Effector CD4-positive, alpha-beta T cell (primary cell): ENCODE results near the gene BLOC1S2.
"Not testable (repeated sequence)": the region's sequence is repeated elsewhere in the genome, so short reads cannot be mapped to it uniquely, and the experiment has no call there.

Experiments
- DNase-seq: peaks from one replicate; pipeline ENCODE4 v3.0.0-alpha.2; 2020
- total RNA-seq: gene quantifications from one replicate; lab custom pipeline; 2026; lab: John Stamatoyannopoulos, UW

Gene BLOC1S2
- 27.0 reads per million, percentile 54 among the genes with 10 or more reads in this experiment for total RNA-seq

DNA sequence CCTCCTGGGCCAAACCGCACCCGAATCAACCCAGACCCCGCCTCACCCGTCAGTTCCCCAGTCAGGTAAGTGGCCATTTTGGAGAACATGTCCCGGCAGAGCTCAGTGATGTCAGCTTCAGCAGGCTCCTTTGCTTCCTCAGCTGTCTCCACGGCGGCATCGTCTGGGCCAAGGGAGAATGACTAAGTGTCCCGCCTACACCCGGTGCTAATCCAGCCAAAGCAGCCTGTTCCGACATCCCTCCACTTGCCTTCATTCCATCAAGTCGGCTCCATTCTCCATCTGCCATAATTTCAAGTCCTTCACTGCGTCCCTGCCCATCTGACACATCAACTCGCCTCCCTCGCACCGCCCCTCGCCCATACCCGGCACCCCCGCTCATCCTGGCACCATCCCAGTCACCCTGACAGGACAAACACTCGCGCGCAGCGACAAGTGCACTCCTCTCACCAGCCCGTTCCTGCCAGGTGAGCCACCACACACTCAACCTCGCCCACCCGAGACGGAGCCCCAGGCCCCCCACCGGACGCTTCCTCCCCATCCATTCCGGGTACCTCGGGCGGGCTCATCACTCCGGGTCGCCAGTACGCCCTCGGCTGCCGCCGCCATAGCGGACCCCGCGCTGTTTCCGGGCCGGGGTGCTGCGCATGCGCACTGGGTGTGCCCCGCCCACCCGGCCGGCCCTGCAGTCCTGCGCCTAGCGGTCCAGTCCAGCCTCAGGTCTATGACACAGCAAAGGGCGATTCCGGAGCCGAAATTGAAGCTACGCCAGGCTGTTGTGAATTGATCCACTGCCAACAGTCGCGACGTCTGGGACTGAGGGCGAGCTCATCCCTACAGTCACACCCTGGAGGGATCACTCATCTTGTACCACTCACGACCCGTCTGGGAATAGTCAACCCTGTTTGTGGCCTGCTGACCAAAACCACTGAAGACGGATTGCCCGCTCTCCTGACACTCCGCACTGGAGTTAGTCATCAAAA lies at the start of gene BLOC1S2:
BLOC1S2 (minus strand) TSS at position 630 of the 983 bp plus-strand sequence; CDS start at position 609, 21 bp downstream.
- peak; percentile 78 for DNase-seq

DNA sequence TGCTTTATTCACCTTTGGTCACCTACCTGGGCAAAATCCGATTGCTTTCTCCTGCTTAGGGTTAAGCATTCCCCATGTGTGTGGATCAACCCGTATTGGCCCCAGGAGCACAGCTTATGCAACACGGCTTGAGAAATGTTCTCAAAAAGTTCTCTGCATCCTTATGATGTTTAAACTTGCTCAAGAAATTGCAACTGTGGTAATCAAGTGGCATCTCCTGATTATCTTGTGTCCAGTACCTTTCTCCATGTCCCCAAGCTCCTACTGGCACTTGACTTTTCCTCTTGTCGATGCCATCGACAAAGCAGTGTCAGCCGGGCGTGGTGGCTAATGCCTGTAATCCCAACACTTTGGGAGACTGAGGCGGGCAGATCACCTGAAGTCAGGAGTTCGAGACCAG lies 48.3 kb upstream of the BLOC1S2 start:
- no peak for DNase-seq

DNA sequence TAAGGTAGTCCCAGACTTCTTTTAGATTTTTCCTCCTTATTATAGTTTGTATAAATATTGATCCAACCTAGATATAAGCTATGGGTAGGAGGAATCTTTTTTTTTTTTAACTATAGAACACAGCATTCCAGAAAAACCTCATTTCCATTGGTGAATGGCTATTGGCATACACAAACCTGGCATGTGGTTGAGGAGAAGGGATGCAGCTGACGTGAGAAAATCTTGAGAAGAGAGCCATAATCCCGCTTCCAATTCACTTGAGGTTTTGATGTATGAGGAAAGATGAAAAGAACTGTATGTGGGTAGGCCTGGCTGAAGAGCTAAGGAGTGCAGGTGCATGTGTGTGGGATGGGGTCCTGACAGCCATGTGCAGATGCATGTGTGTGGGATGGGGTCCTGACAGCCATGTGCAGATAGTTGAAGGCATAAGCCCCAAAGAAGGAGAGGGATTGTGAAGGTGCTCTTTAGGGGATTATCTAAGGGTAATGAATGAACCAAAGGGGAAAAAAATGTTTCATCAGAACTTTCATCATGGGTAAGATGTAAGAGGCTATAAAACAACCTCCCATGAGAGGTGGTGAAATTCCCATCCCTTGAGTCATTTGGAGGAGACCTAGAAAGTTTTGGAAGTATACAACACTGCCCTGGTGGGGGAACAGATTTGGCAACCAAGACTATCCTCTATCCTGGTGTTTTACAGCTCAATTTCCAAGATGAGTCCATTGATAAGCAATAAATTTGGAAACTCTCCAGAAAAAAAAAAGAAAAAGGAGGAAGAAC lies 47.4 kb upstream of the BLOC1S2 start:
- no peak for DNase-seq

DNA sequence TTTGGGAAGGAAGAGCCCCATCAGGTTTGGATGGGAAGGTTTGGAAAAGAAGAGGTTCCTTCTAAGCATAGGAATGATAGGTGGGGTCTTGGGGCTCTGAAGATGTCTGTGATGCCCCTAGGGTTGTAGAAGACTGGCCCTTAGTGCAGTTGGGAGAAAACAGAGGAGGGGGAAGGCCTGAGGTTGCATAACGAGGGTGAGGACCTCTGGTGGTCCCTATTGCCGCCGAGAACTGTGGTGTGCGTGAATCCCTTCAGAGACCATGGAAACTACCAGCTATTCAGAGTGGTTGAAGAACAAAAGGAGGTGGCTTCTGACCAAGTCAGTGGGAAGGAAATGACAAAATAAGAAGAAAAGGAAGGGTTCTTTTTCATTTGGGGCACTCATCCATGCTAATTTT lies 46.6 kb upstream of the BLOC1S2 start:
- no peak for DNase-seq

DNA sequence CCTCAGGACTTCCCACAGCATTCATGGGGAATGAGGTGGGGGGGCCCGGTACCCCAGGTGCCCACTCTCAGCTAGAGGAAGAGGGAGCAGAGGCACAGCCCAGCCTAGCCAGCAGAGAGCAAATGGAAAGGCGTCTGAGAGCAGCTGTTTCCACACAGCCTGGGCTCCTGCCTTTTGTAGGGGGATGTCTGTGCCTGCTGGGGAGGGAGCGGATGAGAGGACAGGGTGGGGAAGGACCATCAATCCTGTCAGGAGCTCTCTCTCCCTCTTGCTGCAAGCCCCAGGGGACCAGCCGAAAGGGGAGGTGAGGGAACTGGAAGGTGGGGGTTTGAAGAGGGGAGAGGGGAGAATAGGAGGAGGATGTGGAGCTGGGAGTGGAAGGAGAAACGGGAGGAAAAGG lies 43.6 kb upstream of the BLOC1S2 start, which contains the start of gene PKD2L1:
PKD2L1 (minus strand) TSS at position 150 of the 400 bp plus-strand sequence; CDS start at position 25, 125 bp downstream.
- DNase-seq = no peak

DNA sequence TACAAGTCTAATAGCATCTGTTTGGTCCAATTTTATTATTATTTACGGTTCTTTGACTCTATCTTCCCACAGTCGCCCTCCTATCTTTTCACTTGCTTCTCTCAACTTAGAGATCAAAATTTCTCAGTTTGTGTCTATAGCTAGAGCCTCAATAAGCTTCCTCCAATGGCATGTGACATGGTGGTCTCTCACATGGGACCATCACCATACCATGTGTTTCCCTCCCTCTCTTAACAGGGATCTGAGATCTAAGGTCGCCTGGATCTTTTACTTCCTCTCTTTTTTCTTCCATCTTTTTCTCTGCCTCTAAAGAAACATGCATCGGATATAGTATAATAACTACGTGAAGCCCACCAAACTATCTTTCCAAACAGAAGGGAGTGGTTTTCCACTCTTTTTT lies 41.7 kb upstream of the BLOC1S2 start:
- no peak for DNase-seq

DNA sequence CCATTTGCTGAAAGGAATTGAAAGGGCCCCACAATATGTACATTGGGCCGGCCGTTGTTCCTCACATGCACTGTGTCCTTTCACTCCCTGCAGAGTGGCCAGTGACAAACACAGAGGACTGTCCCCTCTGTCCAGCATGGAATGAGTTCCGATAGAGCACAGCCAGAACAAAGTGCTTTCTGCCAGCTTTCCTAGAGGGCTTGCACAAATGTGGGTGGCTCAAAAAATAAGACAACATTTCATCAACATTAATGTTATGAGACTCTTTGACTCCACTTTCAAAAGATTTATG lies 41.2 kb upstream of the BLOC1S2 start:
- DNase-seq = no peak

DNA sequence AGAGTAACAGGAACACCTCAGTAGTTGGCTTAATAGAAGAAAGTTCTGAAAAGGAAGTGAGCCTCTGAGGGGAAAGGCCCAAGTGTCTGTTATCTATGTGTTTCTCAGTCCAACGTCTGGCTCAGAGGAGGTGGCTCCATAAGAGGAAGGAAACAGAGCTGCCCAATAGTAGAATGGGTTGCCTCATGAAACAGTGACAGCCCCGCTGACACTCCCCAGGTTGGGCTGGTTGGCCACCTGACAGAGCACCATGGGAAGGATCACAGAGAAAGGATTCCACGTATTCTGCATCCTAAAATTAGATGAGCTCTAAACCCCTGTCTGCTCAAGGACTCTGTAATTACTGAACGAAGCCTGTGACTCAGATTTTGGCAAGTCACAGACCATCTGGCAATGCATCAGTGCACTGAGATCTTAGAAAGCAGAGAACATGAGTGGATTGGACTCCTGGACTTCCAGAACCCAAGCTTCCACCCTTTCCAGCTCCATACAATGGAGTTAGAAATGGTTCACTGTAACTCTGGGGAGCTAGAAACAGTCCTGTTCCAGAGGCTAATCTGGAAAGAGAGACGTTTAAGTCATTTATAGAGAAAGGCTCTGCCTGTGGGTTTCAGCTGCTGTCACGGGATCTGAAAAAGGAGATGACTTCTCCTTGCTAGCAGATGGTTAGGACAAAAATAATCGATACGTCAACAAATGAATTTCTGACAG lies 40.7 kb upstream of the BLOC1S2 start:
- DNase-seq = no peak

DNA sequence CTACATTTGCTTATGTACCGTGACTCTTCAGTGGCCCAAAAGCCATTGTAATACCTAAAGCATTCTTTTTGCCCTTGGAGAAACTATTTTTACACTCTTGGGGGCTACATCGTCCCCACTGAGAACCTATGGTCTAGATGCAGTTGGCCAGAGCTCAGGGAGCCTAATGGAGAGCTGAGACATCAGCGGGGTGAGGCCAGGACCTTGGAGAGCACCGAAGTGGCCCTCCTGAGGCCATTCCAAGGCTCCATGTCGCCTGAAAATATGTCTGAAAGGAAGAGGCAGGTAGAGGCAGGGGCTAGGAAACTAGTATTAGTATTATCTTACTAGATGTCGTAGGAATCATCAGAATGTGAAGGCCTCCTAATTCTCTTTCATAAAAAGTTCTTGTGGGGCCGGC lies 38.7 kb upstream of the BLOC1S2 start:
- DNase-seq = no peak

DNA sequence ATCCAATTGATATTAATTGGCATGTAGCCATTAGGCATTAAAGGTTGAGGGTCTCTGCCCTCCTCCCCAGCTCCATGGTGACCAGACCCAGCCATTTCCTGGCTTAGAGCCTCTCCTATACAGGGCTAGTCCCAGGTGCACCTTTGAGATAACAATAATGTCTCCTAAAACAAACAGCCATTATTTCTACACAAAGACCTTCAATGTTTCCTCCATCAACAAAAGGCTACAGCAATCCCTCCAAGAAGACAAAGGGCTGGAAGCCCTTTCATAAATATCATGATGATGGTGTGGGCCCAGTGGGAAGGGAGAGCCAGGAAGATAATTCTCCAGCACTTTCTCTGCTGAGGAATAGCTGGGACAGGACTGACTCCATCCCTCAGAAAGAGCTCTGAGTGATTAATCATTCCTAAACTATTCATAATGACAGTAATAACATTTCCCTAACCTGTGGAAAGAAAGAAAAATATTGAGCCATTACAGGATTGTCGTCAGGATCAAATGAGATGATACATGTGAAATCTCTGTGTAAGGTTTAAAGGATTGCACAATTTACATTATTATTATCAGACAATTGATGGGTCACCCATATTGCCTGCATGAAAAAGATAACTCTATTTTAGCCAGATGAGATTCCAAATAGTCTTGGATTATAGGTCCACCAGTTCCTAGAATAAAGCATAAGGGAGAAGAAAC lies 33.4 kb upstream of the BLOC1S2 start:
- DNase-seq = no peak

DNA sequence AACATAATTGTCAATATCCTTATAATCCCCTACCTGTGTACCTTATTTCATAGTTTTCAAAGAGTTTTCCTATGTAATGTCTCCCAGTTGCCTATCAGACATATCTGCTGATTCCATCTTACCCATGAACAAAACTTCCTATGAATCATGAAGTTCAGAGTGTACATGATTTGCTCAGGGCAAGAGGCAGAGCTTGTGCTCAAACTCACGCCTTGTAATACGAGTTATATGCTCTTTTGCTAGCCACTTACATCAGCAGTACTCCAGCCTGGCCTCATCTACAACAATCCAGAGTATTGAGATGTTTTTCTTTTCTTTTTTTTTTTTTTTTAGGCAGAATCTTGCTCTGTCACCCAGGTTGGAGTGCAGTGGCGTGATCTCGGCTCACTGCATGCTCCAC lies 31.7 kb upstream of the BLOC1S2 start:
- DNase-seq = no peak

DNA sequence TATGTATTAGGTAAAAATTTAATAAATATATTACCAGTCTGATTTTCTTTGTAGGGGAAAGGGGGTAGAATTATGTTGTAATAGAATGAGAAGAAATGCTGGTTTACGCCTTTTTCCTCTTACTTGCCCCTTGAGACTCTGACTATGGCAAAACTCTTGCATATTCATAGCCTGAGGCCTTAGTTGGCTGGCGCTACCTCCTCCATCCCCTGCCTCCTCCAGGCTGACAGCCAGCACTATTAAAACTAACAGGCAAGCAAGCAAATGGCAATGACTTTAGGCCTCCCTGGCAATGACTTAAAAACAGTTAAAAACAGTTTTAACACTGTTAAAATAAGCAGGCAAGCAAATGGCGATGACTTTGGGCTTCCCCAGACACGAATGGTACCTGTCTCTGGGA lies 29.1 kb upstream of the BLOC1S2 start:
- DNase-seq = no peak

DNA sequence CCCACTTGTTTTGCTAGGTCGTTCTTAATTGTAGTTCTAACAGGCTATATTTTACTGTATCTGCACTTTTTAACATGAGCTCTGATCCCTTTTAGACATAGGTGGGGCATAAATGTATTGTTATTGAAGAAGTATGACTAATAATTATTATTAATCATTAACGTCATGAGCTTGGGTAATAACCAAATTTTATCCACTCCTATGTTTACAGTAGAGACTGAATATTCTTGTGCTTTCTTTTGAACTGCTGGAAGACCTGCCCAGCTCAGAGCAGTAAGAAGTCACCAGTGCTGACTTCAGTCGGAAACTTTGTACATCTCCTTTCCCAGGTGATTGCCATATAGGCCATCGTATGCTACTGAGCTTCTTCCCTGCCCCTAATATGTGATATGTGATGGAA lies 24.8 kb upstream of the BLOC1S2 start:
- DNase-seq = no peak

DNA sequence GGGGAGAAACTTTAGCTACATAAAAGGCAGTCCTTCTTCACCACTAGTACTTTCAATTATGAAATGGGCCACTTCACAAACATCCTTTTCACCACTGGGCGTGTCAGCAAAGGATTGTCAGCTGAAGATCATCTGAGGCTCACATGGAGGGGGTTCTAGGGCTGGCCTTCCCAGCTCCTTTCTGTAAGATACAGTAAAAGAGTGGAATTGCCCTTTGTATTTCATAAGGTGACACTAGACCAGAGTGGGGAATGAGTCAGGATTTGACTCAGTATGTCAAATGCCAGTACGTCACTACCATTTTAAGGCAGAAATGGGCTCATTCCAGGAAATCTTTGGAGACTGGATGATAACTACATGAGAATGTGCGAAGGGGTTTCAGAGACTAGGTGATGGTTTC lies 21.2 kb upstream of the BLOC1S2 start:
- no peak for DNase-seq

DNA sequence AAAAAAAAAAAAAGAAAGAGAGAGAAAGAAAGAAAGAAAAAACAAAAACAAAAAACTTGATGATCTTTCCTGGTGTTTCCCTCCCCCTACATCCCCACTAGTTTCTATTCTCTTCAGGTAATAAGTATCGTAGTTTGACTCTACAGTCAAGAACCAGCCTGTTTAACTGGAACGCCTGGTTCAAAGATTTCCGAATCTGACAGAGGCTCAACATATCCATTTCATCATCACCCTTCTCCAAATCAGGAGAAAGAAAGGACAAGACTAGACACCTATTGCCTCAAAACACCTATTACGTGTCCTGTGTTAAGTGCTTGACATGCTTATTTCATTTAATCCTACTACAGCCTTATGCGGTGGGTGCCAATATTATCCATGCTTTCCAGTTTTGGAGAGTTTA lies 20.4 kb upstream of the BLOC1S2 start:
- DNase-seq = no peak

DNA sequence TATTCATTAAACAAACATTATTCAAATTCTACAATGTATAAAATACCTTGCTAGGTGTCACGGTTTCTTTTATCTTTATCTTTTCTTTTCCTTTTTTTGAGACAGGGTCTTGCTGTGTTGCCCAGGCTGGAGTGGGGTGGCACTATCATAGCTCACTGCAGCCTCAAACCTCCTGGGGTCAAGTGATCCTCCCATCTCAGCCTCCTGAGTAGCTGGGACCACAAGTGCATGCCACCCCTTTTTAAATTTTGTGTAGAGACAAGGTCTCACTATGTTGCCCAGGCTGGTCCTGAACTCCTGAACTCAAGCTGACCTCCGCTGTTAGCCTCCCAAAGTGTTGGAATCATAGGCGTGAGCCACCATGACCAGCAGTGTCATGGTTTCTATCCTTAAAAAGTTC lies 17.9 kb upstream of the BLOC1S2 start:
- DNase-seq = no peak

DNA sequence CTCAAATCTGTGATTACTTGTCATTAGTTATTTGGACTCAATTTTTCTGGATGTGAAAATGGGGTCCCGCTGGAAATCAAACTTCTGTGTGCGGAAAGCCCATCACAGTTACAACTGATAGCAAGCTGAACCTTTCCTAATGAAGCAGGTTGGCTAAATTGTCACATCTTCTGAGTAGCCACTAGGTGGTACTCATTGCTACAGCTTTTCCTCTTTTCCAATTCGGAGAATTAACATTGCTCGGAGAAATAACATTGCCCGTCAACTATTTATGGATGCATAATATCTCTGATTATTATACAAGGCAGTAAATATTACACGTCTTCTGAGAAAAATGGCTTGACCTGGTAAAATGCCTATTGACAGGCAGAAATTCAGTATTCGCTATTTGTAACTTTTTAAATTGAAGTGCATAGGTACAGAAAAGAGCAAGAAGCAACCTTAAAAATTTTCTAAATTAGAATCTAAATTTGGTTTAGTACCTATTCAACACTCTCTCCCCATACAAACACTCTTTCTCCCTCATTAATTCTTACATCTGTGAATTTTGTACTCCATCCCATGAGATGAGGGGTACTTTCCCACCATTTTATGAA lies 17.3 kb upstream of the BLOC1S2 start:
- DNase-seq = no peak

DNA sequence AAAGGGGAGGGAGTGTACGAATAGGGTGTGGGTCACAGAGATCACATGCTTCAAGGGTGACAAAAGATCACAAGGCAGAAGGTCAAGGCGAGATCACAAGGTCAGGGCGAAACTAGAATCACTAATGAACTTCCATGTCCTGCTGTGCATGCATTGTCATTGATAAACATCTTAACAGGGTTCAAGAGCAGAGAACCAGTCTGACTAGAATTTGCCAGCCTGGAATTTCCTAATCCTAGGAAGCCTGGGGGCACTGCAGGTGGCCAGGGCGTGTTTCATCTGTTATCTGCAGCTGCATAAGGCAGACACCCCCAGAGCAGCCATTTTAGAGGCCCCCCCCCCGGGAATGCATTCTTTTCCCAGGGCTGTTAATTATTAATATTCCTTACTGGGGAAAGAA lies 14.6 kb upstream of the BLOC1S2 start:
- not testable (repeated sequence) for DNase-seq

DNA sequence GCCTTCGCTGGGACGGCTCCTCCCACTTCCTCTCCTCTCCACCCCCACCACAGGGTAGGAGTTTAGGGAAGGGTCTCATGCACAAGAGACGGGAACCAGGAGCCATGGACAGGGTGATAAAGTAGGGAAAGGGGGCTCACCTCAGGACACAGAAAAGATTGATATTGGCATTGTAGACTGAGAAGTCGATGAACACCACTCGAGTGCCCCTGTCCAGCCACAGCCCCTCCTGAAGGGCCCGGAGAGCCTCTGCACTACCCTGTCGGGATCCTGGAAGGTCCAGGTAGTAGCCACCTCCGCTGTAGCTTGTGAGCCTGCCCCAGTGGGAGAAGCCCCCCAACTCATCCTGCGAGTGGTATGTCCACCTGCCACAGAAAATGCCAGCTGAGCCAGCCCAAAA lies 10.8 kb upstream of the BLOC1S2 start:
- no peak for DNase-seq

DNA sequence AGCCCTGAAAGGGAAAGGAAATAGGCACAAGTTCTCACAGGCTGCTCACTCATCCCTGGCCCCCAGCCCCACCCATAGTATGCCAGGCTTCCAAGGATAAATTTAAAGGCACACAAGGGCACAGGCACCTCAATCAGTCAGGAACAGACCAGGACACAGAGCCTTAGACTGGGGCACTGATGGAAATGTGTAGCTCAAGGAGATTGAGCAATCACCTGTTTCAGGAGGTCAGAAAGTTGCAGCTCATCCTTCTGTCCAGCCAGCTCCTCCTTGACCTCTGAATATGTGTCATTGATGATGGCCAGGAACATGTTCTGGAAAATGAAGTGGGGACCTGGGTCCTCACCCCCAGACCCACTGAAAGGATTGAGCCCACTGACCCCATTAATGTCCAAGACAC lies 6.6 kb upstream of the BLOC1S2 start:
- DNase-seq = no peak

DNA sequence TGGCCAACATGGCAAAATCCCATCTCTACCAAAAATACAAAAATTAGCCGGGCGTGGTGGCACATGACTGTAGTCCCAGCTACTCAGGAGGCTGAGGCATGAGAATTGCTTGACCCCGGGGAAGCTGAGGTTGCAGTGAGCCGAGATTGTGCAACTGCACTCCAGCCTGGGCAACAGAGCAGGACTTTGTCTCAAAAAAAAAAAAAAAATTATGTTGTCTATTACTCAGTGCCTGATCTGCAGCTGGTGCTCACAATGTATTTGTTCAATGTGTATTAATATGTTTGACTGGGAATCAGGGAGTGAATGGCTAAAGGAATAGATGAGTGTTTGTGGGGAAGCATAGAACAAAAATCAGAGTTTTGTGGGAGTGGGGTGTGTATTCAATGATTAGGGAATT lies 5.8 kb upstream of the BLOC1S2 start:
- DNase-seq = not testable (repeated sequence)

DNA sequence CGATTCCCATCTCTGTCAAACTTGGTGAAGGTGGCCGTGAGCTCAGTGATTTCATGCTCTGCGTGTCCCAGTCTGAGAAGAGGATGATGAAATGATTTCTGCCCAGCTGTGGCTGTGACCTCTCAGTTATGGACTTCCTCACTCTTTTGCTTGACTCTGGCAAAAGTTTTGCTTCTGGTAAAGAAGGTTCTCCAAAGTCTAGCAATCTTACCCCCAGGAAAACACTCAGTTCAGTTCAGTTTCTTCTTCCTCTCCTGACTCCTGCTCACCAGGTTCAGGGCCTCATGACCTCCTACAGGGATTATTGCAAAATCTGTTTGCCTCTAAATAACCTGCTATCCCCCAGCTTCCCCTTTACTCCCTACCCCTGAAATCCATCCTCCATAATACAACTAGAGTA lies 4.9 kb upstream of the BLOC1S2 start:
- no peak for DNase-seq
